Breast epithelium (tissue), 3 donors: ENCODE results near the gene MICAL2.

Experiments
- POLR2A ChIP-seq: fragments of 450-650 bp; IDR thresholded peaks from one replicate; pipeline ENCODE4 v1.6.1; 2016; ENCODE audit warnings: antibody characterized with exemption, mild to moderate bottlenecking, moderate library complexity
- POLR2AphosphoS5 ChIP-seq, 3 donors: sonication (generic); formaldehyde crosslinking; IDR thresholded peaks; one replicate each; pipeline ENCODE4 v1.6.1; 2017; ENCODE audit warnings: antibody characterized with exemption in 3 of 3
- TF ChIP-seq, protein P1 (sequence below), 3 donors: fragments of 450-650 bp; IDR thresholded peaks; one replicate each; pipeline ENCODE4 v1.5.1; 2016 to 2017; ENCODE audit warnings: antibody characterized with exemption in 3 of 3, mild to moderate bottlenecking in 3 of 3, moderate library complexity in 3 of 3

- TF ChIP-seq, protein P1, sequence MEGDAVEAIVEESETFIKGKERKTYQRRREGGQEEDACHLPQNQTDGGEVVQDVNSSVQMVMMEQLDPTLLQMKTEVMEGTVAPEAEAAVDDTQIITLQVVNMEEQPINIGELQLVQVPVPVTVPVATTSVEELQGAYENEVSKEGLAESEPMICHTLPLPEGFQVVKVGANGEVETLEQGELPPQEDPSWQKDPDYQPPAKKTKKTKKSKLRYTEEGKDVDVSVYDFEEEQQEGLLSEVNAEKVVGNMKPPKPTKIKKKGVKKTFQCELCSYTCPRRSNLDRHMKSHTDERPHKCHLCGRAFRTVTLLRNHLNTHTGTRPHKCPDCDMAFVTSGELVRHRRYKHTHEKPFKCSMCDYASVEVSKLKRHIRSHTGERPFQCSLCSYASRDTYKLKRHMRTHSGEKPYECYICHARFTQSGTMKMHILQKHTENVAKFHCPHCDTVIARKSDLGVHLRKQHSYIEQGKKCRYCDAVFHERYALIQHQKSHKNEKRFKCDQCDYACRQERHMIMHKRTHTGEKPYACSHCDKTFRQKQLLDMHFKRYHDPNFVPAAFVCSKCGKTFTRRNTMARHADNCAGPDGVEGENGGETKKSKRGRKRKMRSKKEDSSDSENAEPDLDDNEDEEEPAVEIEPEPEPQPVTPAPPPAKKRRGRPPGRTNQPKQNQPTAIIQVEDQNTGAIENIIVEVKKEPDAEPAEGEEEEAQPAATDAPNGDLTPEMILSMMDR (IDR thresholded peaks at IDR 0.05) = no peak
- TF ChIP-seq POLR2A (no peak), POLR2AphosphoS5 (IDR thresholded peaks at IDR 0.05) (no peak)
Observed at GRCh38 chr11:12109591-12110196, 696 bp upstream of the MICAL2 start.
